H9 (cell line): ENCODE data around the gene CELF4. TPM values are rescaled to one million over a fixed set of nuclear protein-coding genes. Genes with fewer than 3 reads are reported as not detected.

Experiments used
- DNase-seq: peaks from one replicate; pipeline ENCODE4 v3.0.0-alpha.2; 2017
- H2AFZ ChIP-seq: one replicate; pipeline ENCODE4 v1.6.1; 2013; ENCODE audit warnings: mild to moderate bottlenecking, low read length, control low read depth, moderate library complexity
- H2AK5ac ChIP-seq: 2 replicates; pipeline ENCODE4 v1.6.1; 2013; ENCODE audit warnings: low read length, control low read depth, mixed read lengths; ENCODE audit not compliant: insufficient read length
- H2BK120ac ChIP-seq: one replicate; pipeline ENCODE4 v1.6.1; 2013; ENCODE audit warnings: low read depth, mild to moderate bottlenecking, low read length, control low read depth, inconsistent platforms; ENCODE audit not compliant: poor library complexity, severe bottlenecking
- H2BK12ac ChIP-seq: 2 replicates; pipeline ENCODE4 v1.6.1; 2013; ENCODE audit warnings: low read length, control low read depth, mixed read lengths, low read depth; ENCODE audit not compliant: insufficient read length
- H2BK15ac ChIP-seq: 2 replicates; pipeline ENCODE4 v1.6.1; 2013; ENCODE audit warnings: low read depth, low read length, control low read depth
- H2BK20ac ChIP-seq: one replicate; pipeline ENCODE4 v1.6.1; 2013; ENCODE audit warnings: low read depth, mild to moderate bottlenecking, low read length, control low read depth, inconsistent platforms; ENCODE audit not compliant: poor library complexity, severe bottlenecking
- H2BK5ac ChIP-seq: 2 replicates; pipeline ENCODE4 v1.6.1; 2013; ENCODE audit warnings: low read length, control low read depth, mixed read lengths; ENCODE audit not compliant: insufficient read length
- H3K14ac ChIP-seq: 2 replicates; pipeline ENCODE4 v1.6.1; 2013; ENCODE audit warnings: low read length, control low read depth; ENCODE audit not compliant: insufficient read depth
- H3K18ac ChIP-seq: 2 replicates; pipeline ENCODE4 v1.6.1; 2013; ENCODE audit warnings: low read depth, mild to moderate bottlenecking, mixed read lengths, low read length, control low read depth; ENCODE audit not compliant: insufficient read length
- H3K23ac ChIP-seq: 2 replicates; pipeline ENCODE4 v1.6.1; 2013; ENCODE audit warnings: low read length, control low read depth, mixed read lengths, low read depth; ENCODE audit not compliant: insufficient read length
- H3K23me2 ChIP-seq: 2 replicates; pipeline ENCODE4 v1.6.1; 2013; ENCODE audit warnings: low read depth, mild to moderate bottlenecking, mixed read lengths, low read length, control low read depth; ENCODE audit not compliant: insufficient read length, poor library complexity, severe bottlenecking
- H3K27ac ChIP-seq: 2 replicates; pipeline ENCODE4 v1.5.1; 2013; ENCODE audit warnings: low read length, control low read depth, mixed read lengths, low read depth; ENCODE audit not compliant: insufficient read length
- H3K27me3 ChIP-seq: 2 replicates; pipeline ENCODE4 v1.6.1; 2013; ENCODE audit warnings: low read length, control low read depth, inconsistent platforms; ENCODE audit not compliant: insufficient read depth
- H3K4ac ChIP-seq: 2 replicates; pipeline ENCODE4 v1.6.1; 2013; ENCODE audit warnings: low read depth, mild to moderate bottlenecking, control low read depth, inconsistent platforms, low read length, moderate library complexity
- H3K4me1 ChIP-seq: 2 replicates; pipeline ENCODE4 v1.6.1; 2013; ENCODE audit warnings: low read length, control low read depth, inconsistent platforms; ENCODE audit not compliant: insufficient read depth
- H3K4me2 ChIP-seq: 2 replicates; pipeline ENCODE4 v1.6.1; 2013; ENCODE audit warnings: low read length, control low read depth, mixed read lengths; ENCODE audit not compliant: insufficient read length, insufficient read depth
- H3K56ac ChIP-seq: 2 replicates; pipeline ENCODE4 v1.6.1; 2013; ENCODE audit warnings: low read depth, mild to moderate bottlenecking, mixed read lengths, low read length, control low read depth; ENCODE audit not compliant: insufficient read length
- H3K79me1 ChIP-seq: 2 replicates; pipeline ENCODE4 v1.6.1; 2013; ENCODE audit warnings: low read depth, mild to moderate bottlenecking, moderate library complexity, low read length, control low read depth, inconsistent platforms; ENCODE audit not compliant: insufficient read depth, poor library complexity, severe bottlenecking
- H3K79me2 ChIP-seq: 2 replicates; pipeline ENCODE4 v1.6.1; 2013; ENCODE audit warnings: low read length, control low read depth, inconsistent platforms; ENCODE audit not compliant: insufficient read depth
- H3K9ac ChIP-seq: 2 replicates; pipeline ENCODE4 v1.6.1; 2013; ENCODE audit warnings: low read length, control low read depth, mixed read lengths; ENCODE audit not compliant: insufficient read length; ENCODE audit errors: extremely low read depth
- H3K9me3 ChIP-seq: one replicate; pipeline ENCODE4 v1.6.1; 2013; ENCODE audit warnings: low read depth, low read length, inconsistent platforms; ENCODE audit not compliant: control insufficient read depth
- H3T11ph ChIP-seq: one replicate; pipeline ENCODE4 v1.6.1; 2013; ENCODE audit warnings: mild to moderate bottlenecking, low read length, control low read depth, inconsistent platforms
- H4K20me1 ChIP-seq: one replicate; pipeline ENCODE4 v1.6.1; 2013; ENCODE audit not compliant: control insufficient read depth, insufficient read length, insufficient read depth
- H4K5ac ChIP-seq: 2 replicates; pipeline ENCODE4 v1.6.1; 2013; ENCODE audit warnings: low read depth, mild to moderate bottlenecking, mixed read lengths, low read length, control low read depth; ENCODE audit not compliant: insufficient read length
- H4K8ac ChIP-seq: replicated peaks from 2 replicates; pipeline ENCODE4 v1.6.1; 2013; ENCODE audit warnings: low read length, control low read depth, mixed read lengths, low read depth; ENCODE audit not compliant: insufficient read length
- H4K91ac ChIP-seq: 2 replicates; pipeline ENCODE4 v1.6.1; 2013; ENCODE audit warnings: low read depth, mild to moderate bottlenecking, moderate library complexity, mixed read lengths, low read length, control low read depth; ENCODE audit not compliant: insufficient read length
- H3K27ac Mint-ChIP-seq, 3 experiments: 2 replicates in 2 of 3; 3 replicates in 1 of 3; pipeline ENCODE4 v1.8.0; 2020 to 2021; ENCODE audit warnings: mixed read lengths in 3 of 3, mild to moderate bottlenecking in 1 of 3, moderate library complexity in 1 of 3
- H3K27me3 Mint-ChIP-seq: 2 replicates; pipeline ENCODE4 v1.8.0; 2021; ENCODE audit warnings: low read depth, mild to moderate bottlenecking, moderate library complexity, mixed read lengths
- H3K36me3 Mint-ChIP-seq, 3 experiments: 2 replicates in 2 of 3; 3 replicates in 1 of 3; pipeline ENCODE4 v1.8.0; 2020 to 2021; ENCODE audit warnings: low read depth in 3 of 3, mixed read lengths in 3 of 3; ENCODE audit not compliant: insufficient read depth in 1 of 3
- H3K4me1 Mint-ChIP-seq, 2 experiments: 2 replicates each; pipeline ENCODE4 v1.8.0; 2020; ENCODE audit warnings: mixed read lengths in 2 of 2
- H3K4me3 Mint-ChIP-seq, 2 experiments: 2 replicates in 1 of 2; 3 replicates in 1 of 2; pipeline ENCODE4 v1.8.0; 2020 to 2021; ENCODE audit warnings: mild to moderate bottlenecking in 2 of 2, mixed read lengths in 2 of 2, moderate library complexity in 1 of 2
- H3K9me3 Mint-ChIP-seq, 2 experiments: 2 replicates in 1 of 2; 3 replicates in 1 of 2; pipeline ENCODE4 v1.8.0; 2020; ENCODE audit warnings: mild to moderate bottlenecking in 2 of 2, mixed read lengths in 2 of 2, moderate library complexity in 1 of 2
- WGBS: extraction: QIAGEN DNeasy Blood & Tissue Kit; methylation state at CpG from one replicate; pipeline ENCODE4 v1.1.7; 2013; ENCODE audit warnings: missing lambda C conversion rate, low lambda C conversion rate, mixed read lengths; ENCODE audit not compliant: insufficient read length; ENCODE audit errors: extremely low coverage; 5-methylcytosine and 5-hydroxymethylcytosine counted together
- total RNA-seq: library from RNA; stranded (reverse); gene quantifications from 2 replicates; pipeline ENCODE4 v1.2.1, GENCODE V29; 2021
- TF ChIP-seq, protein P1 (sequence below): fragments of 200-600 bp; sonication (generic); conservative IDR thresholded peaks from 3 replicates; pipeline ENCODE4 v1.8.0; 2021; ENCODE audit warnings: antibody characterized with exemption, mild to moderate bottlenecking

The CELF4 gene
- total RNA-seq, 1 experiment from 2014 or later: 1.1 TPM

DNA sequence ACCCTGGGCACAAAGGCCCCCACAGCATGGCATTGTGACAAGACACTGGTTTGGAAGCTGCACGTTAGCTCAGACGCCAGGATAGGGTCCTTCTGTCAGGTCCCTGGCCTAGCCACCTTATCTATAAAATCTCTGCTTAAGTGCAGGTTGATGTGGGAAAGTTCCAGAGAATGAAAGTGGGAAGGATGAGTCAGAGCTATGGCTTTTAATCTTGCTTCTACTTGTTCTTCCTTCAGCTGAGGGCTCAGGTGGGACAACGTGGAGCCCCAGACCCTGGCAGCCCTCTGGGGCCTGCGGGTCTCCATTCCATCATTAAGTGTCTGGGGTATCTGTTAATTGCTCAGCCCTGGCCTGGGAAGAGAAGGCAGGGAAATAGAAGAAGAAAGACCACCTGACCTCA lies 64.5 kb downstream of the CELF4 start:
- Histone ChIP-seq H3K14ac (no peak overlapping the region), H3K23ac (no peak overlapping the region), H3K18ac (no peak overlapping the region), H3T11ph (no peak overlapping the region), H2BK12ac (no peak overlapping the region), H4K8ac (no peak overlapping the region), H4K5ac (no peak overlapping the region), H3K79me1 (no peaks in the 10 kb centered on the region), H3K4me2 (no peak overlapping the region), H2BK120ac (no peak overlapping the region), H2AK5ac (no peak overlapping the region), H2BK20ac (no peak overlapping the region), H3K4ac (no peak overlapping the region), H3K9ac (no peak overlapping the region), H3K23me2 (no peaks in the 10 kb centered on the region), H3K4me1 (no peaks in the 10 kb centered on the region), H4K20me1 (no peaks in the 10 kb centered on the region), H2BK15ac (no peak overlapping the region), H3K56ac (no peak overlapping the region), H2BK5ac (no peak overlapping the region), H3K79me2 (no peaks in the 10 kb centered on the region), H4K91ac (no peak overlapping the region), H3K27me3 (no peaks in the 10 kb centered on the region), H3K9me3 (no peaks in the 10 kb centered on the region), H3K27ac (no peak overlapping the region), H2AFZ (no peak overlapping the region)
- TF ChIP-seq, protein P1, sequence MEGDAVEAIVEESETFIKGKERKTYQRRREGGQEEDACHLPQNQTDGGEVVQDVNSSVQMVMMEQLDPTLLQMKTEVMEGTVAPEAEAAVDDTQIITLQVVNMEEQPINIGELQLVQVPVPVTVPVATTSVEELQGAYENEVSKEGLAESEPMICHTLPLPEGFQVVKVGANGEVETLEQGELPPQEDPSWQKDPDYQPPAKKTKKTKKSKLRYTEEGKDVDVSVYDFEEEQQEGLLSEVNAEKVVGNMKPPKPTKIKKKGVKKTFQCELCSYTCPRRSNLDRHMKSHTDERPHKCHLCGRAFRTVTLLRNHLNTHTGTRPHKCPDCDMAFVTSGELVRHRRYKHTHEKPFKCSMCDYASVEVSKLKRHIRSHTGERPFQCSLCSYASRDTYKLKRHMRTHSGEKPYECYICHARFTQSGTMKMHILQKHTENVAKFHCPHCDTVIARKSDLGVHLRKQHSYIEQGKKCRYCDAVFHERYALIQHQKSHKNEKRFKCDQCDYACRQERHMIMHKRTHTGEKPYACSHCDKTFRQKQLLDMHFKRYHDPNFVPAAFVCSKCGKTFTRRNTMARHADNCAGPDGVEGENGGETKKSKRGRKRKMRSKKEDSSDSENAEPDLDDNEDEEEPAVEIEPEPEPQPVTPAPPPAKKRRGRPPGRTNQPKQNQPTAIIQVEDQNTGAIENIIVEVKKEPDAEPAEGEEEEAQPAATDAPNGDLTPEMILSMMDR: no peak
- no peaks in the 10 kb centered on the region for H3K9me3 Mint-ChIP-seq
- no peak overlapping the region; a peak in 1 of 7 replicates for H3K27ac Mint-ChIP-seq
- no peak for DNase-seq
- H3K4me3 Mint-ChIP-seq: no peak overlapping the region
- peaks cover 19 to 29% of the 10 kb centered on the region in 2 experiments for H3K4me1 Mint-ChIP-seq
- H3K27me3 Mint-ChIP-seq: peaks cover 12% of the 10 kb centered on the region
- WGBS: no CpG with 5 or more reads among the region's 4 CpGs
- H3K36me3 Mint-ChIP-seq: no peaks in the 10 kb centered on the region
